GM18951 (cell line): ENCODE data around the gene DSCAML1.

Source experiments
- POLR2A ChIP-seq: IDR thresholded peaks from 4 replicates; pipeline ENCODE4 v1.6.1; 2011; ENCODE audit warnings: mild to moderate bottlenecking; ENCODE audit not compliant: insufficient read length, insufficient read depth; ENCODE audit errors: extremely low read depth
- in situ Hi-C: fragments of 300-500 bp; cut with MboI; formaldehyde crosslinking; loops from one replicate; pipeline ENCODE4 v1.12.0; 2022; ENCODE audit warnings: low sequenced_read_pairs, mixed read lengths, inconsistent platforms; ENCODE audit not compliant: unreplicated experiment

Gene DSCAML1

GRCh38 chr11:117836077-117836960 is 39.3 kb upstream of the DSCAML1 start:
- in situ Hi-C loops = no loop called here
- no peak for TF ChIP-seq POLR2A

- in situ Hi-C loops = no loop called here
Observed at GRCh38 chr11:117835576-117835975, 38.6 kb upstream of the DSCAML1 start.

GRCh38 chr11:117834838-117835443 is 37.9 kb upstream of the DSCAML1 start:
- in situ Hi-C loops = no loop called here

More at GRCh38 chr11:117835576-117835975, 38.6 kb upstream of the DSCAML1 start:
- no peak for TF ChIP-seq POLR2A

GRCh38 chr11:117834068-117834810 is 37.2 kb upstream of the DSCAML1 start:
- in situ Hi-C loops = no loop called here

More at GRCh38 chr11:117834838-117835443, 37.9 kb upstream of the DSCAML1 start:
- no peak for TF ChIP-seq POLR2A

GRCh38 chr11:117833401-117833891 is 36.4 kb upstream of the DSCAML1 start:
- in situ Hi-C loops = no loop called here

More at GRCh38 chr11:117834068-117834810, 37.2 kb upstream of the DSCAML1 start:
- no peak for TF ChIP-seq POLR2A

GRCh38 chr11:117832511-117832910 is 35.5 kb upstream of the DSCAML1 start:
- in situ Hi-C loops = no loop called here
- no peak for TF ChIP-seq POLR2A

More at GRCh38 chr11:117833401-117833891, 36.4 kb upstream of the DSCAML1 start:
- no peak for TF ChIP-seq POLR2A

- in situ Hi-C loops = no loop called here
- no peak for TF ChIP-seq POLR2A
Observed at GRCh38 chr11:117831661-117832415, 34.8 kb upstream of the DSCAML1 start.

GRCh38 chr11:117830674-117831351 is 33.8 kb upstream of the DSCAML1 start:
- in situ Hi-C loops = no loop called here
- TF ChIP-seq POLR2A = no peak

- in situ Hi-C loops = no loop called here
Observed at GRCh38 chr11:117830072-117830471, 33.1 kb upstream of the DSCAML1 start.

GRCh38 chr11:117829369-117829725 is 32.3 kb upstream of the DSCAML1 start:
- TF ChIP-seq POLR2A = no peak
- in situ Hi-C loops = no loop called here

More at GRCh38 chr11:117830072-117830471, 33.1 kb upstream of the DSCAML1 start:
- no peak for TF ChIP-seq POLR2A

- no peak for TF ChIP-seq POLR2A
- in situ Hi-C loops = no loop called here
Observed at GRCh38 chr11:117828611-117829368, 31.8 kb upstream of the DSCAML1 start.
